T1000 (cell line): ENCODE measurements around the gene SNCA.

ENCODE experiments used
- DNase-seq: peaks from one replicate; lab custom pipeline; 2025; ENCODE audit warnings: mixed read lengths; lab: John Stamatoyannopoulos, UW

SNCA gene

GRCh38 chr4:89813197-89813596 is 23.8 kb downstream of the SNCA start:
- no peak for DNase-seq

- no peak for DNase-seq
Observed at GRCh38 chr4:89807441-89808140, 29.4 kb downstream of the SNCA start.

GRCh38 chr4:89805297-89805696 is 31.7 kb downstream of the SNCA start:
- no peak for DNase-seq

GRCh38 chr4:89803915-89804314 is 33.0 kb downstream of the SNCA start:
- no peak for DNase-seq

- DNase-seq = no peak
Observed at GRCh38 chr4:89803036-89803435, 33.9 kb downstream of the SNCA start.

- no peak for DNase-seq
Observed at GRCh38 chr4:89800527-89801103, 36.3 kb downstream of the SNCA start.

GRCh38 chr4:89800012-89800516 is 36.9 kb downstream of the SNCA start:
- no peak for DNase-seq

GRCh38 chr4:89799071-89799470 is 37.9 kb downstream of the SNCA start:
- no peak for DNase-seq

DNA sequence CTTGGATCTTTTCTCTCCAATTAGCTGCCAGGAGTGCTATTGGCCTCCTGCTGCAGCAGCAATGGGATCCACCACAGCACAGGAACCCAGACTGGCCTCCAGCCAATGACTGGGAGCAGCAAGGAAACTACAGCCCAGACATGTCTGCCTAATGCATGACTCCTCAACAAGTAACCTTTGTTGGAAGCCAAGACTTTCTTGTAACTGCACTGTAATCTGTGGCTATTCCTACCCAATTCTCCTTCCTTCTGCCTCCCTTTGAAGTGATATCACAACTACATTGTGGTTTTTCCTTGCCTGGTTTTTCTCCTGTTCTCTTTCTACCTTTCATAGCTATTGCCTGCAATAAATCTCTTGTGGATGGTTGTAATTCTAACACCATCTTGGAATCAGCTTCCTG is 39.8 kb downstream of the SNCA start:
- no peak for DNase-seq

DNA sequence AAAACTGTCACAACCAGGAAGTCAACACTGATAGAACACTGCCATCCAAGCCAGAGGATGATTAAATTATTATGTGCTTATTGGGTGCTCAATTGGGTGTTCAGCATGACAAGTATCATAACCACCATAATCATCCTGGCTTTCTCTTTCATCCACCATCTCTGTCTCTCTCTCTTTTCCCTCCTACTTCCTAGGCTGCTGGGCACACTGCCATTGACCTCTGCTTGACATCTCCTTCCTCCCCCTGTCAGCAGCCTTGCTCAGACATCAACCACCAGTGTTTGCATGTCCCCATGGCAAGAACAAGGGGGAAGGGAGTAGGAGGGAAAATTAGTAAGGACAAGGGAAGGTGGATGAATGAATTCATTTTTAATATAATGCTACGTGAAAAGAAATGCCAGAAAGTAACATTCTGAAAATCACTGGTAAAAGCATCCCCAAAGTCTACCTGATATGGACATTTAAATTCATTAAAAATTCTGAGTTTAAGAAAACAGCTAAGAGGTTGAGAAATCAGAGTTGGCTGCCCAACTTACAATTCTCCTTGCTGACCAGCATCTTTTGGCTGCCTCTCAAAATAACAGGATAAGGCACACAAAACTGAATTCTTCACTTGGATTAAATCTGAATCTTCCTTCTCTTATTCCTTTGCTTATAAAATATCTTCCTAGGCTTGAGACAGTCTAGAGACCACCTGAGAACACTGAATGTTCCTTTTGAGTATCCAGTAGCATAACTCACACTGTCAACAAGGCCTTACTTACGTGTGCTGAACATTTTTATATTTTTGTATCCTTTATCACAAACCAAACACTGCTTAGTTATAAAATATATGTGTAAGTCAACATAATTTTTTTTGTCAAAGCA is 48.5 kb downstream of the SNCA start:
- DNase-seq = no peak

DNA sequence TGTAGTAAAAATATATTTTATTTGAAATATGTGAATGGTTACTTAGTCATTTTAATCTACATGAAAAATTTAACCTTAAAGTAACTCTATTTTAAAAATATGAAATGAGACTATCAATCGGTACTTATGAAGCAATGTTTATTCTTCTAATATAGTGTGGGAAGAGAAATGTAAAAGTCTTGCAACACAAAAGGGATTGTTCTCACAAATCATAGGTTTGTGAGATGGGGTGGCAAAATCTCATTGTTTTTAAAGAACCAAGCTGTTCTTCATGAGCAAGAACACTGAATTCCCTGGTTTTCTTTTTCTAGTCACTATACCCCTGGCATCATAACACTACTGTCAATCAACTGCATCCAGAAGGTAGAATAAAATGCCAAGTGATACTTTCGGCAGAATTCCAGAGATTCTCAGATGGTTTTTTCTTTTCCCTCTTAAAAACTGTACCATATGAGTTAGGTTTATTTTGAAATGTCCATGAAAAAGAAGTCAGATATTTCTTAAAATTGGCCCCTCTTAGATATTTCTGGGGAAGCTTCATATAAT is 52.2 kb downstream of the SNCA start:
- no peak for DNase-seq

- no peak for DNase-seq
Observed at GRCh38 chr4:89781321-89781720, 55.6 kb downstream of the SNCA start.

DNA sequence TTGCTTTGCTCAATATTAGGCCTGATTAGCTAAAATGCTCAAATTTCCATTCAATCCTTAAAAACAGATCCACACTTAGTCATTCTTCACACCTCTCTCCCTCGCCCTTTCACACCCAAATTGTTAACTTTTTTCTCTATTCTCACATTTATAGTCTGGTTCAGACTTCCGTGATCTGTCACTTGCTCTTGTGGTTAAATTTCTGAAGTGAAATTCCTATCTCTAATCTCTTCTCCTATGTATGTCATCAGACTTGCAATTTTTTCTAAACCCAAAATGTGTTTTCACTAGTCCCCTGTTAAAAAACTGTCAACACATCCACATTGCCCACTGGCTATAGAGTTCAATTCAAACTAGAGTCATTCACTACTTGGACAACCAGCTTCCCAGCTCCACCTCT is 63.2 kb downstream of the SNCA start:
- no peak for DNase-seq

- no peak for DNase-seq
Observed at GRCh38 chr4:89769856-89770255, 67.1 kb downstream of the SNCA start.

- DNase-seq = no peak
Observed at GRCh38 chr4:89767924-89768323, 69.0 kb downstream of the SNCA start.

DNA sequence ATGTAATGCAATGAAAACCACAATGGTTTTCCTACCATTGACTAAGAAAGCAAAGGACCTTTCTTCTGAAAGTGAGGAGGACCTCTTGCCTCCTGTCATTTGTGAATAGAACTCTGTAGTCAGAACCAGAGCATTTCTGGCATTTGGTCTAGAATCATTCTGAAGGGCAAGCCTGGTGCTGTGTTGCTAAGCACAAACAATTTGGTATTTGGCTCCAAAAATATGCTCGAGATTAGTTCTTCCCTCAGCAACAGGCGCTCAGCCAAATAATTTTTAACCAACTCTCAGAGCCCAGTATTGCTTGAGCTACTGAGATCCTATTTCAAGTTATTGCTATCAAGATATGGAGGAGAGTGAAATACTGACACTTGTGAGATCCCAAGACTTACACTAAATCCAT is 71.0 kb downstream of the SNCA start:
- DNase-seq = no peak

DNA sequence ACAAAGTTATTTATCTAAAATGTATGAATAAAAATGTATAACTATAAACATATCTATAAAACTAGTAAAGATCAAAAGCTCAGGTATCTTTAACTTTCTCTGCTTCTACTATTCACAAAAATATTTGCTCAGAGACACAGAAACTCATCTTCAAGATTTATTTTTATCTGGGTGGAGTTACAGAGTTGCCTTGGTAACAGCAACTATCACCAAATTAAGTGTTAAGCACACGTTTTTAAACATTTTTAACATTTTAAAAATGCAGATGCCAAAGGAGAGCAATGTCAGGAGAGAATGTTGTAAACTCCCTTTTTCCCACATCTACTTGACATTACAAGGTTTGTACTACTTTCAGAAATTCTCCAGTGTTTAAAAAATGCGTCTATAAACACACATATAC is 71.4 kb downstream of the SNCA start:
- no peak for DNase-seq

DNA sequence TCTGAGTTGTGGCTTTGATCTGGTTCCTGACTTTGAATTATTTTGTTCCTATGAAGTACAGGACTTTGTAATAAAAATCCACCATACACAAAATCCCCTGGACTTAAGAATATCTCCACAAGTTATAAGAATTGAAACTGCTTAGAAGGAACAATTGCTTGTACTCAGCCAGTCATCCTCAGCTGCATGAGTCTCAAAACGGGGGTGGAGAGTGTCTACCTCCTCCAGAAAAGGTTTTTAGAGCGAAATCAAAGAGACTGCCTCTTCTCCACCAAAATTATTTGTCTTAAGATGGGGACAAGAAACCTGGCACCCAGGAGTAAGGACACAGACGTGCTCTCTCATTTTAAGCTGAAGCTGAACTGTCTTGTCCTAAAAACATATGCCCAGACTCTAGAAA is 74.7 kb downstream of the SNCA start:
- DNase-seq = no peak

GRCh38 chr4:89759426-89759825 is 77.5 kb downstream of the SNCA start:
- no peak for DNase-seq

GRCh38 chr4:89757154-89757719 is 79.7 kb downstream of the SNCA start:
- no peak for DNase-seq

DNA sequence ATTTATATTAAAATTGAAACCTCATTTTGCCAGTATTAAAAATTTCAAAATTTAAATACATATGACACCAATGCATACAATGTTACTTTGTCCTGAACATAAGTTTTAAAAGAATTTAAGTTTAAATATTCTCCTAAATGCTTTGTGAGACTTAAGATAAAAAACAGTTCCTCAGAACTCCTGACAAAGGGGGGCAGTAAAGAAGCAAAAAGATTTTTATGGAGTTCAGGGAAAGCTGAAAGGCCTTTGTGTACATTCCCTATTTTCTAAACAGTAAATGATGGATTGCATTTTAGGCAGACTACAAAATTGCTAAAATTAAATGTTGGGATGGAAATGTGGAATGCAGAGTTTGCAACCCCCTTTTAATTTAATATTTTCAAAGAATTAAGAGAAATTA is 81.7 kb downstream of the SNCA start:
- DNase-seq = no peak

- no peak for DNase-seq
Observed at GRCh38 chr4:89754531-89754930, 82.4 kb downstream of the SNCA start.
